Activated T-helper 9 cell treated with anti-CD3 and anti-CD28 coated beads, Interleukin-2, amount 50 U/mL, for 16 hours (primary cell): ENCODE data around the gene HCN2.
A peak's percentile ranks its signal among the peaks of the same experiment; 100 is the strongest.

Source experiments
- DNase-seq: peaks from one replicate; pipeline ENCODE4 v3.0.0-alpha.2; 2020; ENCODE audit warnings: low read depth

Gene HCN2

DNA sequence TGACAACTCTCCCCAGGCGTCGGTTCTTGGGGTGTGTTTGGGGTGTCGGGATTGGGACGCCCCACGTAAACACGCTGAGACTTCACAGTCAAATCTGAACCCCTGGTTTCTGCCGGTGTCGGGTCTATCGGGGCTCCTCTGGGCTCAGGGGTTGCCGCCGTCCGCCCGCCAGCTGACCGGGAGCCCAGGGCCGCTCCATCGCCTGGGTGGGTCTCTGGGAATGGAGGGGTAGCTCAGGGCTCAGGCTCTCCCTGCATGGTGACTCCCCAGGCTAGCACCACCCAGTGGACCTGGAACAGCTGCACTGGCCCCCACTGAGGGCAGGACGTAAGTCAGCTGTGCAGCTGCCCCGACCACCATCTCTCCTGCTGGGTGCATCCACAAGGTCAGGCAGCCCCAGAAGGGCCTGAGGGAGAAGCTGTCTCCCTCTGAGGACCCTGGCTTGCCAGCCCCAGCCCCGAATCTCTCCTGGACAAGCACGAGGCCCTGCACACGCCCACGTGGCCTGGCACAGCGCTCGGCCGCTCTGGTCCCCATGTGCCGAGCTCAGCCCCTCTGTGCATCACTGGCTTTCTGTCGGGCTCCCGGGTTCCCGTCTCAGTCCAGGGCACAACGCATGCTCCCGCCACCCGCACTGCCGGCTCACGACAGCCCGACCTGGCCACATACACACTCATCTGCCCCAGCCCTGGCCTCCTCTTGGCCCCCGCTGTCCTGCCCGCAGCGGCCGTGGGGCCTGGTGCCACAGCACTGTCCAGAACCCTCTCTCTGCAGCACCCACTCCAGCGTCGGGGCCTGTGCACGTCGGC, 67.3 kb downstream of the HCN2 start:
- DNase-seq = no peak

DNA sequence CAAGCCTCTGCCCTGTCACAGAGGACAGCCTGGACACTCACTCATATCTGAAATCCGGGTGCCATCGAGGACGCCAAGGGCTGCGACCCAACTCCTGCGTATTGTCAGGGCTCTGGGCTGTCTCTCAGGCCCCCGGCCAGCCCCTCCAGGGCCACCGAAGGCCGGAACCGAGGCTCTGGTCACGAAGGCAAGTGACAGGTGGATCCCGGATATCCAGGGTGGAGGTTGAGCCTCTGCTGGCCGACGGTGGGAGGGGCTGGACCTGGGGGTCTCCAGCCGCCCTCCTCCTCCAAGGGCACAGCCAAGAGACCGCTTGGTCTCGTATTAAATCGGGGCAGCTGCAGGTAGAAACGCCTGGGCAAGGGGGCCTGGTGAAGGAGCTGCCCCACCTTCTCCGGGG, 67.9 kb downstream of the HCN2 start:
- DNase-seq = no peak

DNA sequence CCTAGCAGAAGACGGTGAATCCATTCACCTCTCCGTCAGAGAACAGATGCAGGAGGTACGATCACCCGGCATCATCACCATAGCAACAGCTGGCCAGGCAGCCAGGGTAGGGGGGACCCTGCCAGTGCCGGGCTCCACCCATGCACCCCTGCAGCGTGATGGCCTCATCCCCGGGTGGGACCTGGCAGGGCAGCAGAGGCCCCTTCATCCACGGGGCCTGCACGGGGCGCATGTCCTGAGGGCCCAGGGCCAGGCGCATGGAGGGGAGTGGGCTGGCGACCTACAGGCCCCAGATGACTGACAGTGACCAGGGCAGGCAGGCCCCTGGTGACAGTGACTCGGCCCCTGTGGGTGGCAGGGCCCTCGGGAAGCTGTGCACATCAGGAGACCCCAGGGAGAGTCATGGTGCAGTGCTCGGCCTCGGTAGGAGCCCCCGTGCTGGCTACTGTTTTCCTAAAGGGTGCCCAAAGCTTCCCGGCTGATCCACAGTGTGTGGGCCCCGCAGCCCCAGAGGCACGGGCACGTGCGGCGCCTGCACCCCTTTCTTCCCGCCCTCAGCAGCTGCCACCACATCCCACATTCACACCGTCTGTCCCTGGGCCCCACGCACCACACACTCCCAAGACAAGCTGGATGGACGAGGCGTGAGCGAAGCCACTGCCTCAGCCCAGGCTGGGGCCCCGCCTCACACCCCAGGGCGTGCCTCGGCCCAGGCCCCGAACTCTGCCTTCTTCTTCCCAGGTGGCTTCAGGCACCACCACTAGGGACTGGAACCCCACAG, 68.6 kb downstream of the HCN2 start:
- no peak for DNase-seq

DNA sequence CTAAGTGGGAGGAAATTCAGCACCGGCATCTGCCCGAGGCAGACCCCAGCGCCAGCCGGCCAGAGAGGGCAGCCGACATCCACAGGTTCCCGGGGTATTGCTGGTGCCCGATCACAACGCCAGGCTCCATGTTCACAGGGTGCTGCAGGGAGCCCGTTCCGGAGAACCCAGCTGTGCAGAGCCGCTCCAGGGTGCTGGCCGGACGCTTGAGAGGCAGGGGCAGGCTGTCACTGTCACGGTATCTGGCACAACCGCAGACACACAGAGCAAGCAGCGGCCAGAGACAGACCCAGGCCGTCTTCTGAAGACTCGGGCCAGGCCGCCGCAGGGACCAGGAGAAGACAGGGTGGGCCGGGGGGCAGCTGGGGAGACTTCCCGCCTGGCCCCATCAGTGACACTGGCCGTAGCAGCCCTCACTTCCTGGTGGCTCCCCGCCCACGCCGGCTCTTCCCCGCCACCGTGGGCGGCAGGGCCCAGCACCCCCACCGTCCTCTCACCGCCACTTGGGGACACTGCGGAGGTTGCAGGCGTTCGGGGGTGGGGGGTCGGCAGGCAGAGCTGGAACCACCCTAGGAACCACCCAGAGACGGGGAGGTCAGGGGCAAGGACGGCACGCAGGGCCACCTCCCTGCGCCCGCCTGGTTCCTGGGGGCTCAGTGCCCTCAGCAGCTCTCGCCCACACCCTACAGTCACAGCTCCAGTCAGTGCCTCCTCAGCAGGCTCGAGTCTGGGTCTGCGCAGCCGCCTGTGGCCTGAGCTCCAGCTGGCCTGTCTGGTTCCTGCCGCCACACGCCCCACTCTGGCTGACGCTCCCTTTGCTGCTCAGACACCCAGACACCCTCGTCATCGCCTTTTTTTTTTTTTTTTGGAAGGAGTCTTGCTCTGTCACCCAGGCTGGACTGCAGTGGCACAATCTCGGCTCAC, 69.5 kb downstream of the HCN2 start:
- DNase-seq = no peak

DNA sequence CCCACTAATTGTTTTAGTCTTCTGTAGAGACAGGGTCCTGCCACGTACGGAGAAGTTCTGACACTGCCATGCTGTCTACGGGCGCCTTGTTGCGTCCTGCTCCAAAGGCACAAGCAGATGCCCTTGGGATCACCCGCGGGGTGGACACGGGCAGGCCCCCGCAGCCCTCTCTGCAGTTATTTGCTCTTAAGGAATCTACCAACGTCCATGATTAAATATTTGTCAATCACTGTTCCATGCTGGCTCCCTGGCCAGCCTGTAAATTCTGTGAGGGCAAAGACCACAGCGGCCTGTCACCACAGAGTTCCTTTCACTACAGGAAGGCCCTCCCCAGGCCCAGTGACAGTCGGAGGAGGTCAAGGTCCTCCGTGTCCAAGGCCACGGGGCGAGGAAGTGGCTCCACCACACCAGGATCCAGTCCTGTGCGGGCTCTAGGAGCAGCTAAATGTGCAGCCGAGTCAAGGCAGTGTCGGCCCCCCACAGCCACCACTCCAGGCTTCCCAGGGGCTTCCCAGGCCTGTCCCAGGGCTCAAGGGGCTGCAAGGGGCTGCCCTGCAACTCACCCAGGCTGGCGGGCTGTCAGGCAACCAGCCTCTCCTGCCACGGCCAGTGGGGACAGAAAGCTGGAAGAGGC, 71.2 kb downstream of the HCN2 start:
- DNase-seq = no peak

DNA sequence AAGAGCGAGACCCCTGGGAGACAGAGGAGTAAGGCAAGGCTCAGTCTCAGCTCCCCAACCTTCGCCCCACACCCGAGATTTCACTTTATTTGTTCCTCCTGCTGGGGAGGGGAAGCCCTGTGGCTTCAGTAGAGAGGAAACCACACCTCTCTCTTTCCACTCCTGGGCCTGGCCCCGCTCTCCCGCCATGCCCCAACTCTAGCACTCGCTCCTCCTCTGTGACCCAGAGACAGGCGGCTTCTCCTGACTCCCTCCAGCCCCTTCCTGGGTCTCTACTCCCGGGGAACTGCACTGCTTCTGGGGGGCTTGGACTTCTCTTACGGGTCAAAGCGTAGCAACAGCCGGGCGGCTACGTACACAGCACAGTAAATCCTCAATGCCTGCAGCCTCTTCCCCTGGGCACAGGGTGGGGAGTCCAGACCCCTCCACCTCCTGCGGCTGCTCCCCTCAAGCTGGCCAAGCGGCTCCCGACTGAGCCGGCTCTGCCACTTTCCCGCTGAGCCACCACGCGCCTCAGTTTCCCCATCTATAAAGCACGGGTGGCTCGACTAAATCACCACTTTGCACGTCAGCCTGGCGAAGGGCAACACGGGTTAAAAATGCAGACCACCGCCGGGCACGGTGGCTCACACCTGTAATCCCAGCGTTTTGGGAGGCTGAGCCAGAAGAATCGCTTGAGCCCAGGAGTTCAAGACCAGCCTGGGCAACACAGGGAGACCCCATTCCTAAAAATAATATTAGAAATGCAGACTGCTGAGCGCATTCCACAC, 71.9 kb downstream of the HCN2 start:
- peak; percentile 41 for DNase-seq

DNA sequence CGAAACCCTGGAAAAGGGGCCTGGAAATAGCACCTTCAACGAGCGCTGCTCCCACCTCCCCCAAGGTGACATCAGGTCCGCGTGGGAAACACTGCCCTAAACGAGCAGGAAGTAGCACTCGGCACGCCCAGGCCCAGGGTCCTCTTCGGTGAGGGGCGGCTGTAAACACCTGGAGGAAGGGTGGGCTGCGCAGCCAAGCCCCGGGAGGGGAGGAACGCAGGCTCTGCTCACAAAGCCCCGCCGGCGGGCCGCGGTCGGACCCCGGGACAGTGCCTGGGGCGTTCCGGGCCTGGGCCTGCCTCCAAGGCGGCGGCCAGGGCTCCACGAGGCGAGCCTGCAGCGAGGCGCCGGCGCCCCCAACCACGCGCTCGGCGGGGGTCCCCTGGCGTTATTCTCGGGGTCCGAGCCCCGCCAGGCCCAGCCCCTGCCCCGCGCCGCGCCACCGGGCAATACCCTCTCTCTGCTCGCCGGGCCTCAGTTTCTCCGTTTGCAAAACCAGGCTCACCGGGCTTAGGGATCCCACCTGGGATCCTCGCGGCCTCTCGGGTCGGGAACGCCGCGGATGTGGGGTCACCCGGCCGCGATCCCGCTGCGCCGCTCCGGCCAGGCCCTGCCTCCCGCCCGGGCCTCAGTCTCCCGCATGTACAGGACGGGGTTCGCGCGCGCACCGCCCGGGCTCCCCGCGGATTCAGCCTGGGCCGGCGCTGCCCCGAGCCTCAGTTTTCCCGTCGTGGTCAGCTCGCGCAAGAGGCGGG, 72.7 kb downstream of the HCN2 start:
- DNase-seq = peak; percentile 59

DNA sequence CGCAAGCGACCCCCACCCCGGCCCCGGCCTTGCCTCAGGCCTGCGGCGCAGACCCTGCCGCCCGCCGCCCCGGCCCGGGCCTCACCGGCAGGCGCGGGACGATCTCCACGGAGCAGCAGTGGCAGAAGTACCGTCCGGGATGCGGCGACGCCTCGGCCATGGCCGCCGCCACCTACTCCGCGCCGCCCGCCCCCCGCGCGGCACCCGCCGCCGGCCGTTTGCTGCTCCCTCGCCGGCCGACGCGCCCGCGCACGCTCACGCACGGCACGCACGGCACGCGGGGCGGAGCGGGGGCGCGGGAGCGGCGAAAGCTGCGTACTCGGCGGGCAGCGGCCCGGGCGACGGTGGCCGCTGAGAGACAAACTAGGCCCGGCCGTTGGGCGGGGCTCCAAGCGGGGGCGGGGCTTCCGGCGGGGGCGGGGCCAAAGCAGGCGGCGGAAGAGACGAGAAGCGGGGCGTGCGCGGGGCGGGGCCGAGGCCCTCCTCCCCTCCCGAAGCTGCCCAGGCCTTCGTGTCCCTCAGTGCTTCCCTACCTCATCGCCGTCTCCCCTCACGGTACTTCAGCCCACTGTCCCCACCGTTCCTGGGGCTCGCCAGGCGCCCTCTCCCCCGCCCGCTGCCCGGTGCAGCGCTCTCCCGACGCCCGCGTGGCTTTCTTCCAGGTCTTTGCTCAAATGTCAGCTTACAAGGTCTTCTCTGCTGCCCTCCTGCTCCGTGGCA, 73.4 kb downstream of the HCN2 start, which contains the start of gene RNF126:
Gene RNF126, minus strand, starts transcription at position 253 of the 720 bp plus-strand sequence. Its CDS starts 93 bp downstream, at position 160.
- peak; percentile 94 for DNase-seq

DNA sequence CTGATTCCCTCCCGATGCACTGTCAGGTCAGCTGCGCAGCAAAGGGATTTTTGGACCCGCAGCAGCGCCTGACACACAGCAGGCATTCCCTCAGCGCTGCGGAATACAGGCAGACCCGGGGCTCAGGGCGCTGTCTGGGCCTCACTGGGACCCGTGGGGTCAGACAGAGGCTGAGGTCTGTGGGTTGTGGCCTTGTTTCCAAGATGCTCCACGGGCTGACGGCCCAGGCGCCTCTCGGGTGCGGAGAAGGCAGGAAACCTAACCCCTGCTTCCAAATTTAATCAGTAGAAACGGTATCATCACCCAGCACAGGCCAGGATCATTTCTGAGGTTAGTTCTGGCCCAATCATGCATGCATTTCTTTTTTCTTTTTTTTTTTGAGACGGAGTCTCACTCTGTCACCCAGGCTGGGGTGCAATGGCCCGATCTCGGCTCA, 74.0 kb downstream of the HCN2 start:
- no peak for DNase-seq

DNA sequence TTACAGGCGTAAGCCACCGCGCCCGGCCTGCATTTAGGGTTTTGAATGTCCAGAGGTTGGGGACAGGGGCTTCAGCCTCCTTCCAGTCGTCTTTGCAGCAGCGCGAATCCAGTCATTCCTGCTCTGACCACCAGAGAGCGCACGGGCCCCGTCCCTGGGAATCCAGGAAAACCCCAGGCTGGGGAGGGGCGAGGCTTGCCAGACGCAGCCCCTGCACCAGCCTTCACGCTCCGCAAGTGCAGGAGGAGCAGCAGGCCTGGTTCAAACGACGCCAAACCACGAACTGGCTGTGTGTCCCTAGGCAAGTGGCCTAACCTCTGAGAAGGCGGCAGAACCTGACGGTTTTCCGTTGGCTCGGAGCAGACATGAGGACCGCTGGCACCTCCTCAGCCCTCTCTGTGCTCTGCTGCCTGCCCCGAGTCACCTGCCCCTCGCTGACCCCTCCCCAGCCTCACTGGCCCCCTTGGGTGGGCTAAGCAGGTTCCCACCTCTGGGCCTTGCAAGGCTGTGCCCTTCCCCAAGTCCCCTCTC, 75.3 kb downstream of the HCN2 start:
- peak; percentile 72 for DNase-seq
